HG02870 (cell line): ENCODE measurements around the gene KRTAP10-8.
"Not testable (repeated sequence)": the region's sequence is repeated elsewhere in the genome, so short reads cannot be mapped to it uniquely, and the experiment has no call there.

Experiments used
- ATAC-seq: cut with Tn5 transposase; IDR thresholded peaks from one replicate; pipeline ENCODE4 v1.9.1; 2021; ENCODE audit warnings: mild to moderate bottlenecking, moderate library complexity; ENCODE audit not compliant: unreplicated experiment

The KRTAP10-8 gene, protein sequence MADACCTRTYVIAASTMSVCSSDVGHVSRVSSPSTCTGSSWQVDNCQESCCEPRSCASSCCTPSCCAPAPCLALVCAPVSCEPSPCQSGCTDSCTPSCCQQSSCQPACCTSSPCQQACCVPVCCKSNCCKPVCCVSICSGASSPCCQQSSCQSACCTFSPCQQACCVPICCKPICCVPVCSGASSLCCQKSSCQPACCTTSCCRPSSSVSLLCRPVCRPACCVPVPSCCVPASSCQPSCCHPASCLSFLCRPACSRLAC

GRCh38 chr21:44612029-44612486 is at the start of gene KRTAP10-8:
Gene KRTAP10-8 (plus strand): TSS chr21:44612079. CDS start chr21:44612101, 22 bp downstream.
- no peak for ATAC-seq

GRCh38 chr21:44564099-44564498 is 47.8 kb upstream of the KRTAP10-8 start:
- ATAC-seq, result no peak

DNA sequence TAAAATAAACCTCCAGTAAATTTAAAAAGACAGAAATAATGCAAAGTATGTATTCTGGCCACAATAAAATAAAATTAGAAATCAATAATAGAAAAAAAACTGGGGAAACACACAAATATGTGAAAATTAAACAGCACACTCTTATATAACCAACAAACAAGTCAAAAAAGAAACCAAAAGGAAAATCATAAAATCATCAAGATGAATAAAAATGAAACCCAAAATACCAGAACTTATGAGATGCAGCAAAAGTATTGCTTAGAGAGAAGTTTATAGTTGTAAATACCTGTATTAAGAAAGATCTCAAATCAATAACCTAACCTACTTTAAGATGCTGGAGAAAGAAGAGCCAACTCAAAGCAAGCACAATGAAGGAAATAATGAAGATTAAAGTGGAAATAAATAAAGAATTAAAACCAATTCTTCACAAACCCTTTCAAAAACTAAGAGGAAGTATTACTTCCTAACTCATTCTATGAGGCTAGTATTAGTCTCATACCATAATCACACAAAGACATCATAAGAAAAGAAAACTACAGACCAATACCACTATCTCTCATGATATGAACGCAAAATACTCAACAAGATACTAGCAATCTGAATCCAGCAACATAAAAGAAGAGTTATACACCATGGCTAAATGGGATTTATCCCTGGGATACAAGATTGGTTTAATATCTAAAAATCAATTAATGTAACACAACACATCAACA is 46.8 kb upstream of the KRTAP10-8 start:
- no peak for ATAC-seq

- no peak for ATAC-seq
Observed at GRCh38 chr21:44566403-44566802, 45.5 kb upstream of the KRTAP10-8 start.

DNA sequence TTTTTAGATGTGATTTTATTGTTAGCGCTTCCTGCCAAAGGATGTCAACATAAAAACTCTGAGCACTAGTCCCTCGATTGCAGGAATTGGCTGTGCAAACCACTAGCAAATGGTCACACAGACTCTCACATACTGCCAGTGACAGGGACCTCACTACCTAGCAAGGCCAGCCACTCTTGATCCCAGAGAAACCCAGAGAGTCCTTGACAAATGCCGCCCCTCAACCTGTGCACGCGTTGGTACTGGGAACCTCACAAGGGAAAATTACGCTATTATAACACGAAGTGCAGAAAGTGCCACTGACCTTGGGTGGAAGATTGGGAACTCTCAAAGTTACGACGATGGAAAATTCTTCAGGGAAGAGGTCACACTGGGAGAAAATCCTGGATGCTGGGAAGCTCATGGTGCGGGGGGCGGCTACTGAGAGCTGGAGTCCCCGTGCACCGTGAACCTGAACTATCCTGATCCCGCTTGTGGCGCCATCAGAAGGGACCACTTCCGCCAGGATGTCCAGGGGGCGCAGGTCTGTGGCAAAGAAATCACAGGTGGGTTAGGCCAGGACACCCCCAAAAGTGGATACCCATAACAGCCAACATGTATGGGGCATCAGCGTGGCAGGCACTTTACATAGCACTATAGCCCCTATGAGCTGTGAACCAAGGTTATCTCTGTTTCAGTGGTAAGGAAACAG is 44.3 kb upstream of the KRTAP10-8 start:
- ATAC-seq, result no peak

DNA sequence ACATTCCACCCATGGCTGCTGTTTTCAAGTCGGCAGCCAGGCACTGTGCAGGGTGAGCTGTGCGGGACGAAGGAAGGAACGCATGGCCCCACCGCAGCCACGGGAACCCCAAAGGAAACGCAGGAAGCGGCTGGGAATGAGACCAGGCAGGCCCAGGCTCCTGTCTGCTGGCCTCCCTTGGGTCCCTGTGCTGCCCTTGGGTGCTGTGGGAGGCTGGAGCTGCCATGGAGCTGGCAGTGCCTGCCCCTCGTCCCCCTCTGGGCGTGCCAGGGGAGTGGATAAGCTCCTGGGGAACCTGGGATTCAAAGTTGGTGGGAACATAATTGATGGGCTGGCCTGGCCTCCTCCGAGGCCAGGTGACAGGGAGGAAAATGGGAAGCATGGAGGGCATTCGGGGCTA is 43.6 kb upstream of the KRTAP10-8 start:
- ATAC-seq, result no peak

- ATAC-seq, result no peak
Observed at GRCh38 chr21:44568667-44569556, 43.0 kb upstream of the KRTAP10-8 start.

DNA sequence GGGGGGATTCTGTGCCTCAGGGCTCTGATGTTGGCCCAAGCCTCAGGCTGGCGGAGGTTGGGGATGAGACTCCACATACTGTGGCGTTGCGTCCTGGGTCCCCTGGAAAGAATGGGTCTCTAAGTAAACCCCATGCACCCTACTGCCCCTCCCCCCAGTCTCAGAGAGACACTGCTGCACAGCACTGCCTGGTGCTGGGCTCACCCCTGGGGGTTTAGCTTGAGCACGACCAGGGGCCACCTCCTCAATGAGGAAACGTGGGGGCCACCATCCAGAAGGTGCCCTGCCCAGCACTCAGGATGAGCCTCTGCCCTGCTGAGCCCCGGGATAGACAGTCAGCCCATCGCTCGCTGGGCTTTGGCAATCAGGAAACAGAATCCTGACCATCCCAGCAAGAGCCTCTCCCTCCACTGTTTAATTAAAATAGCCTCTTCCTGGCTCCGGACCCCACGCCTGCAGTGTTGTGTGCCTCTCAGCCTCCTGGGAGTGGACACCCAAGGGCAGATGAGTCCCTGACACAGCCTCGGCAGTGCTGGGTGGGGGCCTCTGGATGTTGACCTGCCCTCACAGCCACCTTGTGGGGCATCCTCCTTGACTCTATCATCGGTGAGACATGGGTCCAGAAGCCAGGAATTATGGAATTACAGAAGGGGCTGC is 41.9 kb upstream of the KRTAP10-8 start:
- no peak for ATAC-seq

DNA sequence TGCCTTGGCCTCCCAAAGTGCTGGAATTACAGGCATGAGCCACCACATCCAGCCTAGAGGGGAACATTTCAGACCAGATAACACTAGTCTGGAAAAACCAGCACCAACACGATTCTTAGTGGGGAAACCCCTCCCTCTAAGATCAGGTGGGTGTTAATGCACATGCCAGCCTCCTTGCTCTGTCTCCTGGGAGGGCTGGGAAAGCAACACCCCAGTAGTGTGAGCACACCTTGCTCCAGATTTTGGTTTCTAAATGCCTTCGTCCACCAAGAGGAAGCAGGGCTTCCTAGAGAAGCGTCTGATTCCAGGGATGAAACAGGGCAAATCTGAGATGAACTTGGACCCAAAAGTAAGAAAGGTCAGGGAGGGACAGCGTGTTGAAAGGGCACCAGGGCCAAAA is 40.6 kb upstream of the KRTAP10-8 start:
- no peak for ATAC-seq

DNA sequence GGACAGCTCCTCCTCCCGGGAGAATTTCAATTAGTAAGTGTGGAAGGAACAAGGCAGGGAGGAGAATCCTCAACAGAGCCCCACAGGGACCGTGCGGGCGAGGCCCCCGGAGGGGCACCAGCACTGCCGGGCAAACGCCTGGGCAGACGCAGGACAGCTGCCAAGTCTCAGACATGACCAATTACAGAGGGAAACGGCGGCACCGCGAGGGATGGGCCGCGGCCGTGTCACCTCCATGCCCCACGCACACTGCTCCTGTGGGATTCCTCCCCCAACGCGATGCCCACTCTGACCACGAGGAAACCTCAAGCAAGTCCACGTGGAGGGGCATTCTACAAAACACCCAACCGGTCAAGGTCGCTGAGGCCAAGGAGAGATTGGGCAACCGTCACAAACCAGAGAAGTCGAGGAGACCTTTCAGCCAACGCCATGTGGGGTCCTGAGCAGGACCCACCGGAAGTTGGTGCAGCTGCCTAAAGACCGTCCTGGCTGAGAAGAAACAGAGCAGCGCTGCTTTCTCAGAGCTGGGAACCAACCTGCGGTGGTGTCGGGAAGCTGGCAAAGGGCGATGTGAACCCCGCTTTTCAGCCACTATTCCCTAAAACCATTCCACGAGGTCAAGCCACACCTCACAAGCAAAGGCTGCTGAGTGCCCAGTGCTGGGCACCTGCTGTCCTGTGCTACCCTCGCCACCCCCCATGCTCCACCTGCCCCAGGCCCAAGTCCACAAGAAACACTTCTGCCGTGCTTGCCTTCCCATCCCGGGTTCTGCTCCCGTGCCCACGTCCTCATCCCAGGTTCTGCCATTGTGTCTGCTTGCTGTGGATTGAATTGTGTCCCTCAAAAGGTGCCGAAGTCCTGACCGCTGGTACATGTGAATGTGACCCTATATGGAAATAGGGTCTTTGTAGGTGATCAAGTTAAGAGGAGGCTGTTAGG is 39.8 kb upstream of the KRTAP10-8 start:
- ATAC-seq, result no peak

GRCh38 chr21:44572959-44573583 is 38.8 kb upstream of the KRTAP10-8 start:
- no peak for ATAC-seq

GRCh38 chr21:44573630-44574456 is 38.0 kb upstream of the KRTAP10-8 start, which contains the start of gene KRTAP10-4:
Gene KRTAP10-4 (plus strand): TSS chr21:44573729. CDS start chr21:44573759, 30 bp downstream.
- ATAC-seq, result not testable (repeated sequence)

DNA sequence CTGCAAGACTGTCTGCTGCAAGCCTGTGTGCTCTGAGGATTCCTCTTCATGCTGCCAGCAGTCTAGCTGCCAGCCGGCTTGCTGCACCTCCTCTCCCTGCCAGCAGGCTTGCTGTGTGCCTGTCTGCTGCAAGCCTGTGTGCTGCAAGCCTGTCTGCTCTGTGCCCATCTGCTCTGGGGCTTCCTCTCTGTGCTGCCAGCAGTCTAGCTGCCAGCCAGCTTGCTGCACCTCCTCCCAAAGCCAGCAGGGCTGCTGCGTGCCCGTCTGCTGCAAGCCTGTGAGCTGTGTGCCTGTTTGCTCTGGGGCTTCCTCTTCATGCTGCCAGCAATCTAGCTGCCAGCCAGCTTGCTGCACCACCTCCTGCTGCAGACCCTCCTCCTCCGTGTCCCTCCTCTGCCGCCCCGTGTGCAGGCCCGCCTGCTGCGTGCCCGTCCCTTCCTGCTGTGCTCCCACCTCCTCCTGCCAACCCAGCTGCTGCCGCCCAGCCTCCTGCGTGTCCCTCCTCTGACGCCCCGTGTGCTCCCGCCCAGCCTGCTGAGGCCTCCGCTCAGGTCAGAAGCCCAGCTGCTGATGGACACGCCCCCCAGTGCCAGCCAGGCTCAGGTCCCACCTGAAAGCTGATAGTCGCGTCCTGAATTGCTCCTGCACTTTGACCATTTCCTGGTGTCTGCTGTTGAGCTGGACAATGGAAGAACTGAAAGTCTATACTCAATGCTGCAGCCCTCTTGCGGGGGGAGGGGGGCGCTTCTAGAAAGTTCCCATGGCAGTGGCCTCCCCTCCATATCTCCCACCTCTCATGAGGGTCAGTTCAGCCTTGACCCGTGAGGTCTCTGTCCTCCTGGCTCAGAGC is 37.2 kb upstream of the KRTAP10-8 start:
- no peak for ATAC-seq

- no peak for ATAC-seq
Observed at GRCh38 chr21:44575307-44576024, 36.4 kb upstream of the KRTAP10-8 start.

- no peak for ATAC-seq
Observed at GRCh38 chr21:44576025-44576420, 35.9 kb upstream of the KRTAP10-8 start.

DNA sequence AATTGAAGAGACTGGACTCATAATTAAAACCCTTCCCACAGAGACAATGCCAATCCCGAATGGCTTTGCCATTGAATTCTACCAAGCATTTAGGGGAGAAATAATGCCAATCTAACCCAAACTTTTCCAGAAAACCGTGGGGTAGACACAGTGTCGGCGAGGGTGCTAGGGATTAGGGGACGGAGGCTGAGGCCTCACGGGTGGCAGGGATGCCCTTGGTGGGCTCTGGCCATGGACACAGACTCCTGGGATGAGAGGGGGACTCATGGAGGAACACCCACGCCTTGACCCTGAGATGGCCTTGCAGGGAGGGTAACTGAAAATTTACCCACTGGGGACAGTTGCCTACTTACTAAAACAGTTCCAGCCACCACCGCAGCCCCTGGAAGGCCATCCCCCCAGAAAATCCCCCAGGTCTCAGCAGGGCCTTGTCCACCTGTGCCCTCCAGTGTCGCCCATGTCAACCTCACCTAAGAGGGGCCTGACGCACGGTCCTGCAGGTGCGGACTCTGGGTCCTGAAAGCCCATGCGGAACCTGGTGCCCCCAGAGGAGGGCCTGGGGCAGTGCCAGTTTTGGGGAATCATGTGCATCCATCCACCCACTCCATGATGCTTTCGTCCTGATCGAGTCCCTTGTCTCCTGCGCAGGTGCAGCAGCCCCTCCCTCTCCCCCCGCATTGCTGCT is 33.4 kb upstream of the KRTAP10-8 start:
- no peak for ATAC-seq
